SK-MEL-5 (cell line): ENCODE measurements around the gene GPX6. TPM values are rescaled to one million over a fixed set of nuclear protein-coding genes. Genes with fewer than 3 reads are reported as not detected.

Experiments used
- total RNA-seq: library from RNA; depleted of rRNA; stranded (reverse); fragments of >200 nt; shearing (Covaris generic); gene quantifications from 2 replicates; pipeline ENCODE4 v1.2.3, GENCODE V29; 2014; rRNA removed

The GPX6 gene
- total RNA-seq, 1 experiment from 2014 or later: not detected

Other genes with a start within 250 kb of the GPX6 start
- 9.3 and 11.3 TPM in 2 replicates for gene ZSCAN26, start 248.7 kb downstream of the GPX6 start, total RNA-seq
- gene PGBD1, start 234.2 kb downstream of the GPX6 start, total RNA-seq: 3.2 and 4.1 TPM in 2 replicates
- 2.3 and 4.3 TPM in 2 replicates for gene ZSCAN31, start 179.6 kb downstream of the GPX6 start, total RNA-seq
- 4.0 TPM in 2 replicates for gene ZKSCAN3, start 165.8 kb downstream of the GPX6 start, total RNA-seq
- 1.6 and 1.8 TPM in 2 replicates for gene ZSCAN12, start 116.0 kb downstream of the GPX6 start, total RNA-seq
- gene ZSCAN23, start 72.3 kb downstream of the GPX6 start, total RNA-seq: 1.9 and 4.6 TPM in 2 replicates
- not detected in 2 replicates for gene GPX5, start 10.1 kb upstream of the GPX6 start, total RNA-seq